ENCODE results near the gene ADAM10.

GRCh38 chr15:58762731-58763130, 13.2 kb upstream of the ADAM10 start:
- TF ChIP-seq CTCF (IDR thresholded peaks at IDR 0.05 in 4 of 5, conservative IDR thresholded peaks at IDR 0.05 in 1 of 5) (no peak), POLR2A (IDR thresholded peaks at IDR 0.05) (no peak)
